PFSK-1 (cell line): Measurements from ENCODE around the gene CBLN3.

Source experiments
- REST ChIP-seq, 2 experiments: IDR thresholded peaks; 2 replicates each; pipeline versions ENCODE4 v1.6.1 to v1.8.0; 2011 to 2012; ENCODE audit warnings: low read depth in 2 of 2, low read length in 2 of 2, control low read depth in 1 of 2, inconsistent platforms in 1 of 2, mild to moderate bottlenecking in 1 of 2, moderate library complexity in 1 of 2; ENCODE audit not compliant: insufficient read depth in 1 of 2
- SIN3A ChIP-seq: IDR thresholded peaks from 2 replicates; pipeline ENCODE4 v1.6.1; 2012; ENCODE audit warnings: mild to moderate bottlenecking, low read length, moderate library complexity, borderline replicate concordance; ENCODE audit not compliant: insufficient read depth

GRCh38 chr14:24403294-24403998, 26.0 kb downstream of the CBLN3 start:
- TF ChIP-seq REST (IDR thresholded peaks at IDR 0.05; ENCODE audit: insufficient read depth in 1 of 2, low read depth in 2 of 2, low read length in 2 of 2) (no peak), SIN3A (no peak)
